ENCODE results near the gene ART5.
A peak's percentile ranks its signal among the peaks of the same experiment; 100 is the strongest.
"Not testable (repeated sequence)": the region's sequence is repeated elsewhere in the genome, so short reads cannot be mapped to it uniquely, and the experiment has no call there.

The ART5 gene

DNA sequence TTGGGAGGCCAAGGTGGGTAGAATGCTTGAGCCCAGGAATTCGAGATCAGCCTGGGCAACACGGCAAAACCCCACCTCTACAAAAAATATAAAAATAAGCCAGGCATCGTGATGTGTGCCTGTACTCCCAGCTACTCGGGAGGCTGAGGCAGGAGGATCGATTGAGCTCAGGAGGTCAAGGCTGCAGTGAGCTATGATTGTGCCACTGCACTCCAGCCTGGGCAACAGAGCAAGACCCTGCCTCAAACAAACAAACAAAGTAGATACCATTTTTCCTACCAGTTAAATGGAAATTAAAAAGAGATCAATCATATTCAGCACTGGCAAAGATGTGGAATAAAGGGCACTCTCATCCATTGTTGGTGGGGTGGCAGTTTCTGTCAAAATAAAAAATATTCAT, 15.5 kb upstream of the ART5 start:
- not testable (repeated sequence) for DNase-seq

DNA sequence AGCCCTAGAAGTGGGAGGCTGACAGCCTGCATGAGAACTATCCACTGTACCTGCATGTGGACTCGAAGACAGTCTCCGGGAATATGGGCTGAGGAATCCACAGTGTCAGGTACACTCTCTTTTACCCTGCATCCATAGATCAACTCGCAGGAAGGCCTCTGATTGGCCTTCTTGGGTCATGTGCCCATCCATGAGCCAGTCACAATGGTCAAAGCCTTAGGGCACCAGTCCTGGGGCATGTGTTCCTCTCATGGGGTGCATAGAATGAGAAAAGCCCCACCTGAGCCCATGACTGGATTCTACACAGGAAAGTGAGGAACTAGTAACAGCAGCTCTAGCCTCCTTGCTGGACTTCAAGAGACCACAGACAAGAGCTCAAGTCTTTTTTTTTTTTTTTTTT, 13.8 kb upstream of the ART5 start:
- no peak for DNase-seq

DNA sequence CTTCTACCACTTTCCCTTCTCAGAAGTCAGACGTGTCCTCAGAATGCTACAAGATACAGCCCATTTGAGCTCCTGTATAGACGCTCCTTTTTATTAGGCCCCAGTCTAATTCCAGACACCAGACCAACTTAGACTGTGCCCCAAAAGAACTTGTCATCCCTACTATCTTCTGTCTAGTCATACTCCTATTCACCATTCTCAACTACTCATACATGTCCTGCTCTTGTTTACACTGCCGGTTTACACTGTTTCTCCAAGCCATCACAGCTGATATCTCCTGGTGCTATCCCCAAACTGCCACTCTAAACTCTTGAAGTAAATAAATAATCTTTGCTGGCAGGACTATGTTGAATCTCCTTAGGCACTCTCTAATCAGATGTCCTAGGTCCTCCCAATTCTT, 10.7 kb upstream of the ART5 start:
- not testable (repeated sequence) for DNase-seq

- not testable (repeated sequence) for DNase-seq
Observed at GRCh38 chr11:3649374-3649773, 7.6 kb upstream of the ART5 start.

DNA sequence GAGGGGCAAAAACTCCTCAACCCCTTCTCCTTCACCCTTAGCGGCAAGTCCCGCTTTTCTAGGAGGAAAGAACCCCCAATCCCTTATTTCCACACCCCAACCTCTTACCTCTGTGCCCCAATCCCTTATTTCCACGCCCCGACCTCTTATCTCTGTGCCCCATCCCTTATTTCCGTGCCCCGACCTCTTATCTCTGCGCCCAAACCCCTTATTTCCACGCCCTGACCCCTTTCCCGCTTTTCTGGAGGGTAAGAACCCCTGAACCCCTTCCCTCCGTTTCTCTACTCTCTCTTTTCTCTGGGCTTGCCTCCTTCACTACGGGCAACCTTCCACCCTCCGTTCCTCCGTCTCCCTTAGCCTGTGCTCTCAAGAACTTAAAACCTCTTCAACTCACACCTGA, 7.1 kb upstream of the ART5 start:
- DNase-seq, result not testable (repeated sequence)

DNA sequence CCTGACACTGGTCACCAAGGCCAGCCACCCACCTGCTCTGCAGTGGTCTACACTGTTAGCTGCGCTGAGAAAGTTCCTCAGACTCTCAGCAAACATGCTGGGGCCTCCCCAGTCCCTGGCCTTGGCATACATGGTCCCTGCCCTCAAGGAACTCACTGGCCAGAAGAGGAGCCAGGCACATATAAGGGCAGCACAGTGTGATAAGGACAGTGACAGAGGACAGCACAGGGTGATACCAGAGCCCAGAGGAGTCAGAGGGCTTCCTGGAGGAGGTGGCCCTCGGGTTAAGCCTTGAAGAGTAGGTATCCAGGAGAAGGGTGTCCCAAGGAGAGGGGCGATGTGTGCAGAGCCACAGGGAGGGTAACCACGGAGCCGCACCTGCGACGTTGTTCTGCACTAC, 3.8 kb upstream of the ART5 start:
- DNase-seq, result no peak

DNA sequence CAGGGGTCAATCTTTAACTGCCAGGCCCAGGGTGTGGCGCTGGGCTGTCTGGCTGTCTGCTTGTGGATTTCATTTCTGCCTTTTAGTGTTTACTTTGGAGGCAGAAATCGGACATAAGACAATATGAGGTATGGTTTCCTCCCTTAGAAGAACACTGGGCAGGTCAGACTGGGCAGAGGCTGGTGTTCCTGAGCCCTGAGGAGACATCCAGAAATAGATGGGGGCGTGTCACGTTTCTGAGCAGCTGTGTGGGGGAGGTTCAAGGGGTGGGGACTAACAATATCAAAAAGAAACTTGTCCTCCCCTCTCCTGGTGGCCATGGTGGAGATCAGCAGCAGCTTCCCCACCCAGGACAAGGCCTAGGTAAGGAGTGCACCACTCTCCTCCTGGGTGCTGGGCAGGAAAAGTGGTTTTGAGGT, 3.0 kb upstream of the ART5 start, which contains the start of gene ART1:
ART1 (plus strand) TSS at position 312 of the 419 bp plus-strand sequence. CDS start 14,086 bp downstream, outside the sequence.
- no peak for DNase-seq

GRCh38 chr11:3643102-3643546, 1.3 kb upstream of the ART5 start:
- not testable (repeated sequence) for DNase-seq

DNA sequence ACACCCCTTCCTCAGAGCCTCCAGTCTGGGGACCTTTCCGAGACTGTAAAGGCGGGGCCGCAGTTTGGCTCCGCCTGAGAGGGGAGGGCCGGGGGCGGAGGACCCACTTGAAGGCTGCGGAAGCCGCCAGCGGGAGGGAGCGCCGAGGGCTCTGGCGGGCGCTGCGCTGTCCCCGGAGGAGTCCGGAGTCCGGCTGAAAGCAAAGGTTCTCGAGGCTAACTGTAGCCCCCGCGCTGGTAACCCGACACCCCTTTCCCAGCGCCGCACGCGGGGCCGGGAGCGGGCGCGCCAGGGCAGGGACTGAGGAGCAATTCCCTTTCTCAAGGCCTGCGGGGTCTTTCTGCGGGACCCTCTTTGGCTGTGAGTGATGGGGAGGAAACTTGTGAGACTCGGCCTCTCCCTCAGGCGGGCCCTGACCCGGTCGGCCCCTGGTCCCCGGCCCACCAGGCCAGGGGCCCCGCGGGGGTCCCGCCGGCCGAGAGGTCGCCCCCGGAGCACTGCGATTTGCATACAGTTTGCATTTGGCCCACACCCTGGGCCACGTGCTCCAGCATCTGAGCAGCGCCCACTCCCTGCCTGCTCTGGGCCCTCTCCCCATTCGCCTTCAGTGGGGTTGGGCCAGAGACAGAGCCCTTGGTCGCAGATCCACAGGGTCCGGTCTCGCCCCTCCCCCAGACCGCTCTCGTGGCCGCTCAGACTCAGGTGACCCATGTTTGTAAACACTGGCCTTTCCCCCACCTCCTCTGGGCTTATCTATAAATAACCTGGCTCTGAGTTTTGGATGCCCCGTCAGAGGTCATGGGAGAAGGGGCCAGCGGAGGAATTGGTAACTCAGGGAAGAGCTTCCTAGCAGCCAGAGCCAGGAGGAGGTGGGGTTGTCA, 519 bp upstream of the ART5 start:
- peak; percentile 75 to 82 for DNase-seq

GRCh38 chr11:3641191-3641590, 601 bp downstream of the ART5 start:
- DNase-seq, result no peak

DNA sequence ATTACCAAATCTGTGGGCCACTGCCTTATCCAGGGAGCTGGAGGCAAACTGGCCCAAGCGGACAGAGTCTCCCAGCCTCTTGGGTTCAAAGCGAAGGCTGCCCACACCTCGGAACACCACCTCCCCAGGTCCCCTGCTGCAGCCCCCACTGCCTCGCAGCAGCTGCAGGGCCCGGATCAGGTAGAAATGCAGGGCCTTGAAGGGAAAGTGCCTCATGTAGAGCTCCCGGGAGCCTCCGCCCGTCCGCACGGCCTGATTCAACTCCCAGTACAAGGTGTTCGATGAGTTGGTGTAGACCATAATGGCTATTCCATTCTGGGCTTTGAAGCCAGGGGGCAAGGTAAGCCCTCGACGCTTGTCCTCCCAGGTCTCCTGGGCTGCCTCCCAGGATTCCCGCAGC, 2.0 kb downstream of the ART5 start:
- DNase-seq, result no peak

DNA sequence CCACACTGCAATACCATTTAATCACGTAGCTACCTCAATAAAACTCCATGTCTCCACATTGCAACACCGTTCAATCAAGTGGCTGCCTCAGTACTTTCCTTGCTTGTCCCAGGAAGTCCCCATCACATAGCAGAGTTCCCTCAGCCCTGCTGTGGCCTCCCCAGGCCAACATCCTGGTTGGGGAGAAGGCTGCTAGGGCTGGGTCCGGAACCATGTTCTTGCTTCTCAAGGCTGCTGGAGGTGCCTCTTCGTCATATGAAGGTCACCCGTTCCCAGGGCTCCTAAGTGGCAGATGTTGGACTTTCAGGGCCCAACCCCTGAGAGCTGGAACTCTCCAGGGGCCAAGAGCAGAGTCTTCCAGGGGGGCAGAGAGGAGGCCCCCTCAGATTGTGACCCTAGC, 3.3 kb downstream of the ART5 start:
- no peak for DNase-seq

DNA sequence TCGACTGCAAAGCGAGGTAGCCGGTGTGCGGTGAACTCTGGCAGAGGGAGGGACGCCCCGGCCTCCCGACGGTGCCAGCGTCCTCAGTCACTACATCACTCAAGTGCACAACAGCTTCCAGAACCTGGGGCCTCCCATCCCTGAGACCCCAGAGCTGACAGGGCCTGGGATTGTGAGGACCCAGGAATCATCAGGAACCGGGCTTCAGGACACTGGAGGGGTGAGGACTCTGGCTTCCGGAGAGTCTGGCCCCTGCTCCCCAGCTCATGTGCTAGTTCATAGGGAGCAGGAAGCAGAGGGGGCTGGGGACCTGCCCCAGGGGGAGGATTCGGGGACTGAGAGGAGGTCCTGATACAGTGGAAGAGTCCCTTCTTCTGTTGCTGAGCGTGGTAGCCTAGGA, 4.6 kb downstream of the ART5 start:
- DNase-seq, result no peak

- DNase-seq, result no peak
Observed at GRCh38 chr11:3635641-3636375, 6.0 kb downstream of the ART5 start.

GRCh38 chr11:3632070-3632660, 9.6 kb downstream of the ART5 start:
- no peak for DNase-seq

- DNase-seq, result no peak
Observed at GRCh38 chr11:3631331-3631730, 10.5 kb downstream of the ART5 start.

GRCh38 chr11:3627291-3627690, 14.5 kb downstream of the ART5 start:
- DNase-seq, result no peak

DNA sequence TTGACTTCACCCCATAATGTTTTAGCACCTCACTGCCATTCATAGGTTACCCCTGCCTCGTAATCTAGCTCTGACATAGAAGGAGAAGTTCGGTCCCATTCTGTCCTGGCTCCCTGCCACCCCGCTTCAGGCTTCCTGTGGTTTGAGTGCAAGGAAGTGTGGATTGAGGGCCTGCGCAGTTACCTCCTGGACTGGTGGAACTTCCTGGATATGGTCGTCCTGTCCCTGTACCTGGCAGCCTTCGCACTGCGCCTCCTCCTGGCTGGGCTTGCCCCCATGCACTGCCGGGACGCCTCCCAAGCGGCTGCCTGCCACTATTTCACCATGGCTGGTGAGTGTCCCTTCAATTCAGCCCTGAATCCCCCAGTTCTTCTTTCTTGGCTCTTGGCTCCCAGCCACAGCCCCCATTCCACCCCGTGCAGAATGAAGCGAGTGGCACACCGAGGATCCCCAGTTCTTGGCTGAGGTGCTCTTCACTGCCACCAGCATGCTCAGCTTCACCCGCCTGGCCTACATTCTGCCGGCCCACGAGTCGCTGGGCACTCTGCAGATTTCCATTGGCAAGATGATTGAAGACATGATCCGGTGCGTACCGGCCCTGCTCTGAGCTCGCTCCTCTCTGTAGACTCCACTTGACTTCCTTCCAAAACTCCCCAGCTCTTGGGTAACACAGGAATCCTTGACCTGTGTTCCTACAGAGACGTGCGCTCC, 15.4 kb downstream of the ART5 start:
- no peak for DNase-seq

DNA sequence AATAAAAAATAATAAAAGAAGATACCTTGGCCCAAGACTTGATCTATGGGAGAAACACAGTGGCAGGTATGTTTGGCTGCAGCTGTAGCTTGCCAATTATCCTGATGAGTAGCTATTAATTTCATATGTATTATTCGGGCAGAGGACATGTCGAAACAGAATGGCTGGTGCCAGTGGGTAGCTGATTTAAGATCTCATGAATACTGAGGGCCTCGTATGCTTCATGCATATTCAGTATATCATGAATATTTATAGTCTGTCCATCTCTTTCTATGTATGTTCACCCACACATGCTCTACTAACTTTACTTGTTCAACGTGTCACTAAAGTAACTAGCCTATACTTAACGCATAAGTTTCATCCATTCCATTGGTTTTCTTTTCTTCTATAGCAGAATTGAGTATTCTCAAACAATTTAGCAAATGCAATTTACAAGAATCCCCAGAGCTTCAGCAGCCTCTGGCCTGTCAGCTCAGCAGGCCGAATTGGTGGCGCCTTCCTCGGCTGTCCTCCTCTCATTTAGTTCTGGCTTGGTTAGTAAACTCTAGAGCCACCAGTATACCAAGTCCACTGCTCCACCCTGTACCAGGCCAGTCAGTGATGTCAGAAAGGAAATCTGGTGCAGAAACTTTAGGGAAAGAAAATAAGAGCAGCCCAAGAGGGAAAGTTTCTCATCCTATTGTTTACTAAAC, 17.9 kb downstream of the ART5 start:
- no peak for DNase-seq

DNA sequence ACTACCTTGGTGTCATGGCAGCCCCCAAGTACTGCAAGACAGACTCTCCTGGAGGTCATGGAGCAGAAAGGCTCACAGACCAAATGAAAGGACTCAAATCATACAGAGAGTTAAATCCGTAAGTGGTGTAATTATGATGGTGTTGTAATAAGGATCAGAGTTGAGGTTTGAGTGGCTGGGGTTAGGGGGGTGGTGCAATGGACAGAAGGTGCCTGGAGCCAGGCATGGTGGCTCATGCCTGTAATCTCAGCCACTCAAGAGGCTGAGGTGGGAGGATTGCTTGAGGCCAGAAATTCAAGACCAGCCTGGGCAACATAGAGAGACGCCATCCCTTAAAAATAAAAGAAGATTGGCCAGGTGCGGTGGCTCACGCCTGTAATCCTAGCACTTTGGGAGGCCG, 18.7 kb downstream of the ART5 start:
- DNase-seq, result no peak

GRCh38 chr11:3622521-3622920, 19.3 kb downstream of the ART5 start:
- DNase-seq, result no peak

DNA sequence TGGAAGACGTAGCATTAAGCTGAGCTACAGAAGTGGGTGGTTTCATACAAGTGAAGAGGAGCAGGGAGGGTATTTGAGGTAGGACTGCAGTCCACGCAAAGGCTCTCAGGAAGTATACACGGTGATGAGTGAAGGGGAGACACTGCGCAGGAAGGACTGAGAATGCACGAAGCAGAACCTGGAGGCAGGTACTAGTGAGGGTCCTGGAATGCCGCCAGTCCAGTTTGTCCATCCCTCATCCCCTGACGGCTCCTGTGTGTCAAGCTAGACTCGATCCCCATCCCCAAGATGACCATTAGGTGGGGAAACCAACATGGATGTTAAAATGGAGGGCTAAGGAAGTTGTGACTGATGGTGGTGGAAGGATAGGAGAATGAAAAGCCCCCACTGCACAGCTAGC, 23.8 kb downstream of the ART5 start:
- DNase-seq, result no peak

Measured in activated CD4-positive, alpha-beta T cell treated with anti-CD3 and anti-CD28 coated beads for 4 hours (primary cell).